ENCODE data around the gene BAZ2B.

DNA sequence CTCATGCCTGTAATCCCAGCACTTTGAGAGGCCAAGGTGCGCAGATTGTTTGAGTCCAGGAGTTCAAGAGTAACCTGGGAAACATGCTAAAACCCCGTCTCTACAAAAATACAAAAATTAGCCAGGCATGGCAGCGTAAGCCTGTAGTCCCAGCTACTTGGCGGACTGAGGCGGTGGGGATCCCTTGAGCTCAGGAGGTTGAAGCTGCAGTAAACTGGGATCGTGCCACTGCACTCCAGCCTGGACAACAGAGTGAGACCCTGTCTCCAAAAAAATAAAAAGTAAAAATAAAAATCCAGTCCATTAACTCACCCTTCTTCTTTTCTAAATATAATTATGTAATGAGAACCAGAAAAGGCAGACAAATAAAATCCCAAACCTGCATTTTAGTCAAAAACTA is 8.2 kb downstream of the BAZ2B start:
- TF ChIP-seq, protein P1, sequence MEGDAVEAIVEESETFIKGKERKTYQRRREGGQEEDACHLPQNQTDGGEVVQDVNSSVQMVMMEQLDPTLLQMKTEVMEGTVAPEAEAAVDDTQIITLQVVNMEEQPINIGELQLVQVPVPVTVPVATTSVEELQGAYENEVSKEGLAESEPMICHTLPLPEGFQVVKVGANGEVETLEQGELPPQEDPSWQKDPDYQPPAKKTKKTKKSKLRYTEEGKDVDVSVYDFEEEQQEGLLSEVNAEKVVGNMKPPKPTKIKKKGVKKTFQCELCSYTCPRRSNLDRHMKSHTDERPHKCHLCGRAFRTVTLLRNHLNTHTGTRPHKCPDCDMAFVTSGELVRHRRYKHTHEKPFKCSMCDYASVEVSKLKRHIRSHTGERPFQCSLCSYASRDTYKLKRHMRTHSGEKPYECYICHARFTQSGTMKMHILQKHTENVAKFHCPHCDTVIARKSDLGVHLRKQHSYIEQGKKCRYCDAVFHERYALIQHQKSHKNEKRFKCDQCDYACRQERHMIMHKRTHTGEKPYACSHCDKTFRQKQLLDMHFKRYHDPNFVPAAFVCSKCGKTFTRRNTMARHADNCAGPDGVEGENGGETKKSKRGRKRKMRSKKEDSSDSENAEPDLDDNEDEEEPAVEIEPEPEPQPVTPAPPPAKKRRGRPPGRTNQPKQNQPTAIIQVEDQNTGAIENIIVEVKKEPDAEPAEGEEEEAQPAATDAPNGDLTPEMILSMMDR (IDR thresholded peaks at IDR 0.05; ENCODE audit: poor library complexity, severe bottlenecking) = no peak
- TF ChIP-seq TAF1 (IDR thresholded peaks at IDR 0.05; ENCODE audit: low read depth) = no peak
- no peak for TF ChIP-seq EZH2 (IDR thresholded peaks at IDR 0.05; ENCODE audit: borderline replicate concordance, insufficient read depth, low read length, poor library complexity, severe bottlenecking)
- no peak for TF ChIP-seq EP300 (conservative IDR thresholded peaks at IDR 0.05; ENCODE audit: poor library complexity, severe bottlenecking)
- TF ChIP-seq, protein P2, sequence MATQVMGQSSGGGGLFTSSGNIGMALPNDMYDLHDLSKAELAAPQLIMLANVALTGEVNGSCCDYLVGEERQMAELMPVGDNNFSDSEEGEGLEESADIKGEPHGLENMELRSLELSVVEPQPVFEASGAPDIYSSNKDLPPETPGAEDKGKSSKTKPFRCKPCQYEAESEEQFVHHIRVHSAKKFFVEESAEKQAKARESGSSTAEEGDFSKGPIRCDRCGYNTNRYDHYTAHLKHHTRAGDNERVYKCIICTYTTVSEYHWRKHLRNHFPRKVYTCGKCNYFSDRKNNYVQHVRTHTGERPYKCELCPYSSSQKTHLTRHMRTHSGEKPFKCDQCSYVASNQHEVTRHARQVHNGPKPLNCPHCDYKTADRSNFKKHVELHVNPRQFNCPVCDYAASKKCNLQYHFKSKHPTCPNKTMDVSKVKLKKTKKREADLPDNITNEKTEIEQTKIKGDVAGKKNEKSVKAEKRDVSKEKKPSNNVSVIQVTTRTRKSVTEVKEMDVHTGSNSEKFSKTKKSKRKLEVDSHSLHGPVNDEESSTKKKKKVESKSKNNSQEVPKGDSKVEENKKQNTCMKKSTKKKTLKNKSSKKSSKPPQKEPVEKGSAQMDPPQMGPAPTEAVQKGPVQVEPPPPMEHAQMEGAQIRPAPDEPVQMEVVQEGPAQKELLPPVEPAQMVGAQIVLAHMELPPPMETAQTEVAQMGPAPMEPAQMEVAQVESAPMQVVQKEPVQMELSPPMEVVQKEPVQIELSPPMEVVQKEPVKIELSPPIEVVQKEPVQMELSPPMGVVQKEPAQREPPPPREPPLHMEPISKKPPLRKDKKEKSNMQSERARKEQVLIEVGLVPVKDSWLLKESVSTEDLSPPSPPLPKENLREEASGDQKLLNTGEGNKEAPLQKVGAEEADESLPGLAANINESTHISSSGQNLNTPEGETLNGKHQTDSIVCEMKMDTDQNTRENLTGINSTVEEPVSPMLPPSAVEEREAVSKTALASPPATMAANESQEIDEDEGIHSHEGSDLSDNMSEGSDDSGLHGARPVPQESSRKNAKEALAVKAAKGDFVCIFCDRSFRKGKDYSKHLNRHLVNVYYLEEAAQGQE (IDR thresholded peaks at IDR 0.05; ENCODE audit: borderline replicate concordance) = no peak
